ENCODE data around the gene COA3. TPM values are rescaled to one million over a fixed set of nuclear protein-coding genes. Genes with fewer than 3 reads are reported as not detected.

COA3 gene
- total RNA-seq (84.1 TPM), polyA plus RNA-seq (ENCODE audit: insufficient read depth in 1 of 8, insufficient read length in 8 of 8, low replicate concordance in 1 of 8) (10 to 100 TPM; 53.6 to 63.9 (median 59.5) TPM)
- long read RNA-seq, donor 1, transcript COA3-201 (2 exons, 771 nt) = major isoform, 22 of 22 reads
- long read RNA-seq, donor 1, partial matches to known transcripts = 0 of 22 reads
- long read RNA-seq, donor 1, other reads (novel, unspliced or antisense) = 0 of 22 reads
- long read RNA-seq, donor 2, transcript COA3-201 (2 exons, 771 nt) = major isoform, 5 of 5 reads
- long read RNA-seq, donor 2, partial matches to known transcripts = 0 of 5 reads
- long read RNA-seq, donor 2, other reads (novel, unspliced or antisense) = 0 of 5 reads
- long read RNA-seq, donor 3, transcript COA3-201 (2 exons, 771 nt) = major isoform, 51 of 51 reads
- long read RNA-seq, donor 3, partial matches to known transcripts = 0 of 51 reads
- long read RNA-seq, donor 3, other reads (novel, unspliced or antisense) = 0 of 51 reads
- long read RNA-seq, donor 4, transcript COA3-201 (2 exons, 771 nt) = major isoform, 34 of 34 reads
- long read RNA-seq, donor 4, partial matches to known transcripts = 0 of 34 reads
- long read RNA-seq, donor 4, other reads (novel, unspliced or antisense) = 0 of 34 reads
- long read RNA-seq, donor 5, transcript COA3-201 (2 exons, 771 nt) = major isoform, 111 of 111 reads
- long read RNA-seq, donor 5, partial matches to known transcripts = 0 of 111 reads
- long read RNA-seq, donor 5, other reads (novel, unspliced or antisense) = 0 of 111 reads
- long read RNA-seq, donor 6, transcript COA3-201 (2 exons, 771 nt) = major isoform, 64 of 64 reads
- long read RNA-seq, donor 6, partial matches to known transcripts = 0 of 64 reads
- long read RNA-seq, donor 6, other reads (novel, unspliced or antisense) = 0 of 64 reads
- long read RNA-seq, donor 7, transcript COA3-201 (2 exons, 771 nt) = major isoform, 54 of 54 reads
- long read RNA-seq, donor 7, partial matches to known transcripts = 0 of 54 reads
- long read RNA-seq, donor 7, other reads (novel, unspliced or antisense) = 0 of 54 reads
- long read RNA-seq, donor 8, transcript COA3-201 (2 exons, 771 nt) = major isoform, 42 of 42 reads
- long read RNA-seq, donor 8, partial matches to known transcripts = 0 of 42 reads
- long read RNA-seq, donor 8, other reads (novel, unspliced or antisense) = 0 of 42 reads
- long read RNA-seq, donor 9, transcript COA3-201 (2 exons, 771 nt) = major isoform, 40 of 40 reads
- long read RNA-seq, donor 9, partial matches to known transcripts = 0 of 40 reads
- long read RNA-seq, donor 9, other reads (novel, unspliced or antisense) = 0 of 40 reads
- long read RNA-seq, donor 10, transcript COA3-201 (2 exons, 771 nt) = major isoform, 59 of 68 reads
- long read RNA-seq, donor 10, partial matches to known transcripts = 9 of 68 reads
- long read RNA-seq, donor 10, other reads (novel, unspliced or antisense) = 0 of 68 reads
- long read RNA-seq, donor 11, transcript COA3-201 (2 exons, 771 nt) = major isoform, 46 of 46 reads
- long read RNA-seq, donor 11, partial matches to known transcripts = 0 of 46 reads
- long read RNA-seq, donor 11, other reads (novel, unspliced or antisense) = 0 of 46 reads

GRCh38 chr17:42798383-42799380 is at the start of gene COA3, which contains the start of gene CNTD1:
Gene COA3, minus strand, starts transcription at chr17:42798704. Its CDS starts 23 bp downstream, at chr17:42798681.
Gene CNTD1, plus strand, starts transcription at chr17:42798861. Its CDS starts 207 bp downstream, at chr17:42799068.
- WGBS (ENCODE audit: insufficient coverage) = 26% methylated on average over 65 of the region's 66 CpGs
- peak within 1 kb of the TSS; percentile 93 for H3K4me3 ChIP-seq (ENCODE audit: low read length)
- peaks cover 20% of the 10 kb centered on the region for H3K4me1 ChIP-seq (ENCODE audit: control insufficient read depth, insufficient read depth, low read length)
- peak; percentile 92 for DNase-seq
- H3K9me3 ChIP-seq (replicated peaks; ENCODE audit: control insufficient read depth, low read depth, low read length) = no peaks in the 10 kb centered on the region
- peak within 1 kb of the TSS; percentile 83 for H3K27ac ChIP-seq (ENCODE audit: low read length)
- no peaks in the 10 kb centered on the region for H3K27me3 ChIP-seq (ENCODE audit: control insufficient read depth, insufficient read depth, low read length)
- H3K36me3 ChIP-seq (ENCODE audit: control insufficient read depth, insufficient read depth, low read length) = peaks cover 27% of the 10 kb centered on the region

GRCh38 chr17:42848093-42848492 is 49.6 kb upstream of the COA3 start:
- H3K4me3 ChIP-seq (ENCODE audit: low read length) = no peak overlapping the region
- no peaks in the 10 kb centered on the region for H3K9me3 ChIP-seq (replicated peaks; ENCODE audit: control insufficient read depth, low read depth, low read length)
- H3K27me3 ChIP-seq (ENCODE audit: control insufficient read depth, insufficient read depth, low read length) = no peaks in the 10 kb centered on the region
- WGBS (ENCODE audit: insufficient coverage) = 75% methylated on average over 2 of the region's 3 CpGs
- no peak overlapping the region for H3K27ac ChIP-seq (ENCODE audit: low read length)
- DNase-seq = no peak
- H3K4me1 ChIP-seq (ENCODE audit: control insufficient read depth, insufficient read depth, low read length) = peaks cover 27% of the 10 kb centered on the region
- peaks cover 31% of the 10 kb centered on the region for H3K36me3 ChIP-seq (ENCODE audit: control insufficient read depth, insufficient read depth, low read length)

- Histone ChIP-seq H3K4me1 (ENCODE audit: control insufficient read depth, insufficient read depth, low read length) (peaks cover 20% of the 10 kb centered on the region), H3K9me3 (replicated peaks; ENCODE audit: control insufficient read depth, low read depth, low read length) (no peaks in the 10 kb centered on the region), H3K27me3 (ENCODE audit: control insufficient read depth, insufficient read depth, low read length) (no peaks in the 10 kb centered on the region), H3K4me3 (ENCODE audit: low read length) (no peak overlapping the region), H3K27ac (ENCODE audit: low read length) (no peak overlapping the region), H3K36me3 (ENCODE audit: control insufficient read depth, insufficient read depth, low read length) (peaks cover 44% of the 10 kb centered on the region)
- 67% methylated on average over 1 of the region's 9 CpGs for WGBS (ENCODE audit: insufficient coverage)
- DNase-seq = no peak
Measured at GRCh38 chr17:42846594-42847280, 48.2 kb upstream of the COA3 start.

- 76% methylated on average over 6 of the region's 7 CpGs for WGBS (ENCODE audit: insufficient coverage)
- peaks cover 17% of the 10 kb centered on the region for H3K4me1 ChIP-seq (ENCODE audit: control insufficient read depth, insufficient read depth, low read length)
- no peak for DNase-seq
- no peaks in the 10 kb centered on the region for H3K27me3 ChIP-seq (ENCODE audit: control insufficient read depth, insufficient read depth, low read length)
- H3K4me3 ChIP-seq (ENCODE audit: low read length) = no peak overlapping the region
- H3K9me3 ChIP-seq (replicated peaks; ENCODE audit: control insufficient read depth, low read depth, low read length) = no peaks in the 10 kb centered on the region
- H3K27ac ChIP-seq (ENCODE audit: low read length) = no peak overlapping the region
- H3K36me3 ChIP-seq (ENCODE audit: control insufficient read depth, insufficient read depth, low read length) = peaks cover 50% of the 10 kb centered on the region
Measured at GRCh38 chr17:42845918-42846593, 47.6 kb upstream of the COA3 start.

- no peak overlapping the region for H3K4me3 ChIP-seq (ENCODE audit: low read length)
- no peak for DNase-seq
- peaks cover 50% of the 10 kb centered on the region for H3K36me3 ChIP-seq (ENCODE audit: control insufficient read depth, insufficient read depth, low read length)
- no peak overlapping the region for H3K27ac ChIP-seq (ENCODE audit: low read length)
- 95% methylated on average over 11 of the region's 12 CpGs for WGBS (ENCODE audit: insufficient coverage)
- peaks cover 12% of the 10 kb centered on the region for H3K4me1 ChIP-seq (ENCODE audit: control insufficient read depth, insufficient read depth, low read length)
- no peaks in the 10 kb centered on the region for H3K9me3 ChIP-seq (replicated peaks; ENCODE audit: control insufficient read depth, low read depth, low read length)
- H3K27me3 ChIP-seq (ENCODE audit: control insufficient read depth, insufficient read depth, low read length) = no peaks in the 10 kb centered on the region
Measured at GRCh38 chr17:42845556-42845917, 47.0 kb upstream of the COA3 start.

- Histone ChIP-seq H3K36me3 (ENCODE audit: control insufficient read depth, insufficient read depth, low read length) (peaks cover 56% of the 10 kb centered on the region), H3K9me3 (replicated peaks; ENCODE audit: control insufficient read depth, low read depth, low read length) (no peaks in the 10 kb centered on the region), H3K4me1 (ENCODE audit: control insufficient read depth, insufficient read depth, low read length) (peaks cover 9% of the 10 kb centered on the region), H3K27me3 (ENCODE audit: control insufficient read depth, insufficient read depth, low read length) (no peaks in the 10 kb centered on the region), H3K27ac (ENCODE audit: low read length) (no peak overlapping the region), H3K4me3 (ENCODE audit: low read length) (no peak overlapping the region)
- no peak for DNase-seq
- 87% methylated on average over 17 of the region's 24 CpGs for WGBS (ENCODE audit: insufficient coverage)
Measured at GRCh38 chr17:42844761-42845555, 46.5 kb upstream of the COA3 start.

- 91% methylated on average over 1 of the region's 4 CpGs for WGBS (ENCODE audit: insufficient coverage)
- Histone ChIP-seq H3K27me3 (ENCODE audit: control insufficient read depth, insufficient read depth, low read length) (no peaks in the 10 kb centered on the region), H3K36me3 (ENCODE audit: control insufficient read depth, insufficient read depth, low read length) (peaks cover 62% of the 10 kb centered on the region), H3K4me3 (ENCODE audit: low read length) (no peak within 1 kb of the TSS), H3K9me3 (replicated peaks; ENCODE audit: control insufficient read depth, low read depth, low read length) (no peaks in the 10 kb centered on the region), H3K4me1 (ENCODE audit: control insufficient read depth, insufficient read depth, low read length) (peaks cover 4% of the 10 kb centered on the region), H3K27ac (ENCODE audit: low read length) (no peak within 1 kb of the TSS)
- no peak for DNase-seq
Measured at GRCh38 chr17:42844271-42844670, 45.8 kb upstream of the COA3 start, which contains the start of gene AOC2. Gene AOC2, plus strand, starts transcription at chr17:42844580. Its CDS starts 47 bp downstream, at chr17:42844627.

All from muscle of leg (tissue), 16 donors.